ENCODE data around the gene MAFB.

GRCh38 chr20:40682104-40682981 is 6.7 kb downstream of the MAFB start:
- TF ChIP-seq EP300 (IDR thresholded peaks at IDR 0.05) (peak in 1 of 2 donors; percentile 7), POLR2A (IDR thresholded peaks at IDR 0.05) (no peak)
- TF ChIP-seq, protein P1, sequence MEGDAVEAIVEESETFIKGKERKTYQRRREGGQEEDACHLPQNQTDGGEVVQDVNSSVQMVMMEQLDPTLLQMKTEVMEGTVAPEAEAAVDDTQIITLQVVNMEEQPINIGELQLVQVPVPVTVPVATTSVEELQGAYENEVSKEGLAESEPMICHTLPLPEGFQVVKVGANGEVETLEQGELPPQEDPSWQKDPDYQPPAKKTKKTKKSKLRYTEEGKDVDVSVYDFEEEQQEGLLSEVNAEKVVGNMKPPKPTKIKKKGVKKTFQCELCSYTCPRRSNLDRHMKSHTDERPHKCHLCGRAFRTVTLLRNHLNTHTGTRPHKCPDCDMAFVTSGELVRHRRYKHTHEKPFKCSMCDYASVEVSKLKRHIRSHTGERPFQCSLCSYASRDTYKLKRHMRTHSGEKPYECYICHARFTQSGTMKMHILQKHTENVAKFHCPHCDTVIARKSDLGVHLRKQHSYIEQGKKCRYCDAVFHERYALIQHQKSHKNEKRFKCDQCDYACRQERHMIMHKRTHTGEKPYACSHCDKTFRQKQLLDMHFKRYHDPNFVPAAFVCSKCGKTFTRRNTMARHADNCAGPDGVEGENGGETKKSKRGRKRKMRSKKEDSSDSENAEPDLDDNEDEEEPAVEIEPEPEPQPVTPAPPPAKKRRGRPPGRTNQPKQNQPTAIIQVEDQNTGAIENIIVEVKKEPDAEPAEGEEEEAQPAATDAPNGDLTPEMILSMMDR (IDR thresholded peaks at IDR 0.05) = no peak
